Fibroblast of lung (primary cell): ENCODE data around the gene SYNJ2.

Source experiments
- EZH2 ChIP-seq: IDR thresholded peaks from 2 replicates; pipeline ENCODE4 v1.5.1; 2012; ENCODE audit warnings: low read length, control low read depth, mild to moderate bottlenecking; ENCODE audit errors: missing control alignments
- TF ChIP-seq, protein P1 (sequence below), 2 donors: IDR thresholded peaks in 1 of 2; conservative IDR thresholded peaks in 1 of 2; 1 replicate in 1 of 2; 2 replicates in 1 of 2; pipeline ENCODE4 v1.5.1; 2011 to 2012; ENCODE audit warnings: low read length in 2 of 2, control low read depth in 1 of 2, inconsistent platforms in 1 of 2, low read depth in 1 of 2, mild to moderate bottlenecking in 1 of 2

GRCh38 chr6:158026901-158027589 lies 45.4 kb downstream of the SYNJ2 start:
- TF ChIP-seq, protein P1, sequence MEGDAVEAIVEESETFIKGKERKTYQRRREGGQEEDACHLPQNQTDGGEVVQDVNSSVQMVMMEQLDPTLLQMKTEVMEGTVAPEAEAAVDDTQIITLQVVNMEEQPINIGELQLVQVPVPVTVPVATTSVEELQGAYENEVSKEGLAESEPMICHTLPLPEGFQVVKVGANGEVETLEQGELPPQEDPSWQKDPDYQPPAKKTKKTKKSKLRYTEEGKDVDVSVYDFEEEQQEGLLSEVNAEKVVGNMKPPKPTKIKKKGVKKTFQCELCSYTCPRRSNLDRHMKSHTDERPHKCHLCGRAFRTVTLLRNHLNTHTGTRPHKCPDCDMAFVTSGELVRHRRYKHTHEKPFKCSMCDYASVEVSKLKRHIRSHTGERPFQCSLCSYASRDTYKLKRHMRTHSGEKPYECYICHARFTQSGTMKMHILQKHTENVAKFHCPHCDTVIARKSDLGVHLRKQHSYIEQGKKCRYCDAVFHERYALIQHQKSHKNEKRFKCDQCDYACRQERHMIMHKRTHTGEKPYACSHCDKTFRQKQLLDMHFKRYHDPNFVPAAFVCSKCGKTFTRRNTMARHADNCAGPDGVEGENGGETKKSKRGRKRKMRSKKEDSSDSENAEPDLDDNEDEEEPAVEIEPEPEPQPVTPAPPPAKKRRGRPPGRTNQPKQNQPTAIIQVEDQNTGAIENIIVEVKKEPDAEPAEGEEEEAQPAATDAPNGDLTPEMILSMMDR (conservative IDR thresholded peaks at IDR 0.05 in 1 of 2, IDR thresholded peaks at IDR 0.05 in 1 of 2; ENCODE audit: low read depth in 1 of 2, low read length in 2 of 2), result no peak
- TF ChIP-seq EZH2, result no peak
